GM18498 (cell line): ENCODE results near the gene RPL19.

Source experiments
- ATAC-seq: cut with Tn5 transposase; IDR thresholded peaks from one replicate; pipeline ENCODE4 v1.9.1; 2021; ENCODE audit warnings: mild to moderate bottlenecking, moderate library complexity; ENCODE audit not compliant: unreplicated experiment

RPL19 gene

DNA sequence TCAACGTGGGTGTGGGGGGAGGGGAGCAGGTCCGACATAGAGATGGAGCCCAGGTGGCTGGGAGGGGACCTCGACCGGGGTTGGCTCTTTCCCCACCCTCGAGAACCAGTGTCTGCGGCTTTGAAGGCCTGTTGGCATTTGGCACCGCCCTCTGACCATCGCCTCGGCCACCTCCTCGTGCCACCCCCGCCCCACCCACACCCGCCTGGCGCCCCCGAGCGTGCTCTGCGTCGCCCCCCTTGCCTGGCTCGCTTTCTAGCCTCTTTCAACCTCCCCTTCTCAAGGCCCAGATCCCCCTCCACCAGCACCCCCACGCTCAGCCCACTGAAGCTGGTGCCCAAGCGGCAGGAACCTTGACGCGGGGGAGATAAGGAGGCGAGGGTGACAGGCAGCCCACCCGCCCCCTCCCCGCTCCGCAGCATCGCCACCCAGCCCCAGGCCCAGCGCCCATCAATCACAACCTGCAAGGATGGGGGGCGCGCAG, 3.2 kb upstream of the RPL19 start:
- ATAC-seq, result no peak

DNA sequence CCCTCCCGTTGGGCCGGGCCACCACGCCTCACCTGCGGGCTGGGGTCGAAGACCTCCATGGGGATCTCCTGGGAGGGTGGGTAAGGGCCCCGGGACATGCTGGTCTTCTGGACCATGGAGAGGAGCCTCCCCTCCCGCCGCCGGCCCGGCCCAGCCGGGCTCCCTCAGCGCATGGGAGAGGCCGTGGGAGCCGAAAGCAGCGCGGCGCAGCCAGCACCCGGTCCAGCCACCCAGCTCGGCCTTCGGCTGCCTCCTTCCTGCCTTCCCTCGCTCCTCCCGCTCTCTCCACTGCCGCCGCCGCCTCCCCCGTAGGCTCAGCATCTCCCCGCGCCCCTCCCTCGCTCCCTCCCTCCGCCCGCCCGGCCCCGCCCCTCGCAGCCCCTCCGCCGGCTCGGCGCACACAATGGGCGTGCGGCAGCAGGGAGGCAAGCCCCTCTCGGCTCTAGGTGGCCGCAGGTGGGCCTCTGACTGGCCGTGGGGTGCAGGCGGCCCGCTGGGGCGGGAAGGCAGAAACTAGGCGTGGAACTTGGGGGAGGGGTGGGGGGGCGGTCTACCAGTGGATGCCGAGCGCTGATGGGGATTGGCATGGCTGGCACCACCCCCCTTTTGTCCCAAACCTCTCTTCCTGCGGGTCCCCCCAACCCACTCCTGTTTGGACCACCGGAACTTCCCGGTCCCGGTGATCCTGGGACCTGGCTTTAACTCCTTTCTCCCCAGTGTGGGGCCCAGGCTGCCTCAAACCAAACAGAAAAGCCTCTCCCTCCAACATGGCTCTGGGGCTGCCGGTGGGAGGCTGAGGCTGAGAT, 2.5 kb upstream of the RPL19 start, which contains the start of gene CACNB1:
TSS of gene CACNB1 (minus strand) at position 290 of the 806 bp plus-strand sequence. CDS start at position 116, 174 bp downstream.
- ATAC-seq, result no peak

DNA sequence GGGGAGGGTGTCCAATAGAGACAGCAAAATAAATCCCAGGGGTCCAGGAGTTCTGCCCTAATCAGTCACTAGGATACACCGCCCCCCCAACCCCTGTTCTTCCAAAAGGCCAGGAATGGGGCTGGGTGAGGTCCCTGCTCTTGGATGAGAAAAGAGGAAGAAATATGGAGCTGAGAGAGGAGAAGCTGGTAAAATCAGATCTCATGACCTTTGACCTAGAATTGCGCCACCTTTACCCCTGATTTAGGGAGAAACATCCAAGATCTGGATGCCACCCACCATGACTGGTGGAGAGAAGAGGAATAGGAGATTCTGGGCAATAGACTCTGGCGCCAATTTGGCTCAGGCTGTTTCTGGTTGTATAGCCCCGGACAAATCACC, 1.9 kb upstream of the RPL19 start:
- no peak for ATAC-seq

GRCh38 chr17:39199820-39200069, 338 bp upstream of the RPL19 start:
- ATAC-seq, result peak; percentile 67

DNA sequence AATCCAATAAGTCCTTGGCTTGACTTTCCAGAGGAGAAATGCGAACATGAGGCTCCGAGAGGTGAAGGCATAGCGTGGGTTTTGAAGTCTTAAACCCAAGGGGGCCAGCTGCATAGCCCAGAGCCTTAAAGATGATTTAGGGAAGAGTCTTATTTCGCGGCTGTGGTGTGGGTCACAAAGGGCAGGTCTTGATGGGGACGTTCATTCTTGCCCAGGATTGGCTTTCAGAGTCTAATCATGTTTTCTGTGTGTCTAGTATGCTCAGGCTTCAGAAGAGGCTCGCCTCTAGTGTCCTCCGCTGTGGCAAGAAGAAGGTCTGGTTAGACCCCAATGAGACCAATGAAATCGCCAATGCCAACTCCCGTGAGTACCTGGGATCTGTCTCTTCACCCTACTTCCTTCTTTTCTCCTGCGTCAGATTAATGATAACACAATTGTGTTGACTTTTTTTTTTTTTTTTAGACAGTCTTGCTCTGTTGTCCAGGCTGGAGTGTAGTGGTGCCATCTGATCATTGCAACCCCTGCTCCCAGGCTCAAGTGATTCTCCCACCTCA, 951 bp downstream of the RPL19 start:
- ATAC-seq, result no peak

GRCh38 chr17:39204245-39204644, 4.2 kb downstream of the RPL19 start:
- no peak for ATAC-seq

GRCh38 chr17:39205112-39205526, 5.0 kb downstream of the RPL19 start:
- ATAC-seq, result no peak

- no peak for ATAC-seq
Measured at GRCh38 chr17:39208136-39208535, 8.1 kb downstream of the RPL19 start.

- peak; percentile 54 for ATAC-seq
Measured at GRCh38 chr17:39208893-39209292, 8.8 kb downstream of the RPL19 start.

GRCh38 chr17:39209317-39210092, 9.4 kb downstream of the RPL19 start:
- ATAC-seq, result no peak

DNA sequence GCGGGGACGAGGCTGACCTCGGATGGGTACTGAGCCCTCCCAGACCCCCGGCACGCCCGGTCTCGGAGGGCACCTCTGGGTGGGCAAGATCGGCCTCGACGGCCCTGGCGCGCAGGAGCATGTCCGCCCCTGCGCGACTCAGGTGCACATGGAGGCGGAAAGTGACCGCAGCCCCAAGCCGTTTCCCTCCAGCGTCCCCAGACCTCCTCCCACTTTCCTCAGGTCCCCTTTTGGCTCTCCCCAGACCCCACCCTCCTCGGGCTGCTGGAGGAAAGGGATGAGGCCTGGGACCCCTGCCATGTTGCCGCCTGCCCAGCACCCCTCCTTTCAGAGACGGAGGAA, 10.0 kb downstream of the RPL19 start:
- no peak for ATAC-seq

DNA sequence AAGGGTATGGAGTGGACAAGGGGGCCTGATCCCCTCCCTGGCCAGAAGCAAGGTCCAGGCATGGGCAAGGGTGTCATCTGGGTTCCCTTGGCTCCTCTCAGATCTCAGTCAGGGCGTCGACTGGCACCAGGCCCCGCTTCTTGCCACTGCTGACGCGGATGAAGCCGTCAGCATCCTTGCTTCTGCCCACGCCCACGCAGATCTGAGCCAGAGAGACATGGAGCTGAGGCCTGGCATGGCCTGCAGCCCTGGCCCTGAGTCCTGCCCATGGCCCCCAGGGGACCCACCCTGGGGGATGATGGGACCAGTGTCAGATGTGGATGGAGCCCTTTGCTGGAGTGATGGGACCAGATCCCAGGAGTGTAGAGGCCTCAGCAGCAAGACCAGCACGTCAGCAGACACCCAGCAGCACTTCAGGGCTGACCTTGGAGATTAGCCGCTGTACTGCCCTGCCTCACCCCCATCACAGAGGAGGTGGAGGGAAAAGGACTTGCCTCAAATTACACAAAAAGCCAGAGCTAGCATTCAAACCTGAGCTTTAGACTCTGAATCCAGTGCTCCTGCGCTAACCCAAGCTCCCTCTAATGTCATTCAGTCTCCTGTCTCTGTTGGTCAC, 12.2 kb downstream of the RPL19 start:
- no peak for ATAC-seq

DNA sequence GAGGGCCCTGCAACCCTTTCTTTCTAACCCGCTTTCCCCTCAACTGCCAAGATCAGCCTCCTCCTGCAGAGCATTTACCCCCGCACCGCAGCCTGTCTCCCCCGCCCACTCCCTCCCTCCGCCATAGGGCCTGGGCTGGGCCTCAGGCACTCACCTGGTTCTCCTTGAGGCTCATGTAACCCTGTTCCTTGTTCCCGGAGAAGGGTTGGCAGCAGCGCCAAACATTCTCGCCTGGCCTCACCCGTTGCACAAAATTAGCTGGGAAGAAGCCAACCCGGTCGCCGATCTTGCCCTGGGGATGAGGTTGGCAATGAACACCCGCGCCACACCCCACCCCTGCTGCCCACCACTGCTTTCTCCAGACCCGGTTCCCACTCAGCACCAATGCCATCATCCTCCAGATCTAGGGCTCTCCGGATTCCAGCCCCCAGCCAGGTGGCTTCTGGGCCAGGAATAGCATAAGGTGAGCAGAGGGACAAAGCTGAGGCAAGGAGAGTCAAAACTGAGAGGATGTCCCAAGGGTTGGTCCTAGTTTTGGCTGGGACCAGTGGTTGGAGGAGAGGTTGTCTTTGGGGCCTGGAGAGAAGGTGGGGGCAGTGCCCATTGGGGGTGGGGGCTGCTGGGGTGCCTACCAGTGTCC, 12.9 kb downstream of the RPL19 start:
- no peak for ATAC-seq

- no peak for ATAC-seq
Measured at GRCh38 chr17:39213852-39214251, 13.8 kb downstream of the RPL19 start.

DNA sequence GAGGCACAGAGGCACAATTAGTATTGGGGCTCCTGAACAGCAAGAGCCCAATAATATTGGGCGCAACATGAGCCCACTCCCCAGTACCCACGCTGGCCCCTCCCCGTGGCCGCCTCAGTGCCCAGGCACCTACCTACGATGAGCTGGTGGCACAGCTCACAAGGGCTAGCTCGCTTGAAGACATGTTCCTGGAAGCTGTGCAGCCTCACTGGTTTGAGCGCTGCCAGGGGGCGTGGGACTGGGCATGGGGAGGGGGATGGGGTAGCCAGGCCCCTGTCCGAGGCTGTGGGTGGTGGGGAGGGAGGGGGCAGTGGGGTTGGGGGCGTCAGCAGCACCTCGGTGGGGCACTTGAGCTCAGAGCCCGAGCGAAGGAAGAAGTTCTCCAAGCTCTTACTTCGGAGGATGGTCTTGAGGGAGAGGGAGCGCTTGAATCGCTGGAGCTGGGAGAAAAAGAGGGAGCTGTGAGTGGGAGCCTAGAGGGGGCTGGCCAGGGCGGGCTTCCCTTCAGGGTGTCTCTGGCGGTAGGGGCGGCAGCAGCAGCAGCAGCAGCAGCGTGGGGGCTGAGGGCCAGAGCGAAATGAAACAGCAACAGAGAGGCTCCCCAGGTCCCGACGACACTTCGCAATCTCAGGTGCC, 17.8 kb downstream of the RPL19 start:
- no peak for ATAC-seq

- ATAC-seq, result no peak
Measured at GRCh38 chr17:39218906-39219305, 18.8 kb downstream of the RPL19 start.

DNA sequence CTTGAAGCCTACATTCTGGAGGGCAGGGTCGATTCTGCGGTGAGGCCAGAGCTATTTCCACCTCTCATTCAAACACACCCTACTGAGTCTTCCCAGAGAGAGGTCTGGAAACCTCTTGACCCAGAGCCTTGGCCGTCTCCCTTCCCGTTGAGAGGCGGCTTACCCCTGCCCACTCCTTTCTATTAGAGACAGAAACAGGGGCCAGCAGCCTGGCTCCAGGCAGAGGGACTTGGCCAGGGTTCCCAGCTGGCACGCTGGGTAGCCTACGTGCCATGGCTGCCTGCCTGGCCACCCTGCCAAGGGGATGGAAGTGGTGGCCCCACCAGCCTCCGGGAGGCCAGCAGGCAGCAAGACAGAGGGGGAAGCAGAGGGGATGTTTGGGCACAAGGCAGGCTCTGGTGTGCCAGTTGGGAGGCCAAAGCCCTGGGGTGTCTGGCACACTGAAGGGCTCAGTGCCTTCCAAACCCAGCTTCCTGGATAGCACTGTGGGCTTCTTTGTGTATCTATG, 19.6 kb downstream of the RPL19 start:
- no peak for ATAC-seq

GRCh38 chr17:39221572-39221971, 21.5 kb downstream of the RPL19 start:
- no peak for ATAC-seq

DNA sequence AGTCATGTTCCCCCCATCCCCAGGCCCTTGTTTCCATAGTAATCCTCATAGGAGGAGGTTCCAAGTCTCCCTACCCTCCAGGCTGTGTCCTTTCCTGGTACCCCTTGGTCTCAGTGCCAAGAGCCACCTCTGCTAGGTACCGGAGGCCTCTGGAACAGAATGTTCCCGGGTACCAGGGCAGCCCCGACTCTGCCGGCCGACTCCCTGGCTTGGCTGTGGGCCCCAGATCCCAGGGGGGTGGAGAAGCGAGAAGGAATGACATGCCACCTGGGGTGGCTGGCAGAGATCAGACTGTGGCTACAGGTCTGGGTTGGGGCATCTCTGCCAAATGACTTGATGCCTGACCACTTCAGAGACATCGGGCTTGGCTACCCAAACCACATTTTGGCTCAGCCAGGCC, 22.1 kb downstream of the RPL19 start:
- ATAC-seq, result no peak
